ENCODE data around the gene SNTG2.

DNA sequence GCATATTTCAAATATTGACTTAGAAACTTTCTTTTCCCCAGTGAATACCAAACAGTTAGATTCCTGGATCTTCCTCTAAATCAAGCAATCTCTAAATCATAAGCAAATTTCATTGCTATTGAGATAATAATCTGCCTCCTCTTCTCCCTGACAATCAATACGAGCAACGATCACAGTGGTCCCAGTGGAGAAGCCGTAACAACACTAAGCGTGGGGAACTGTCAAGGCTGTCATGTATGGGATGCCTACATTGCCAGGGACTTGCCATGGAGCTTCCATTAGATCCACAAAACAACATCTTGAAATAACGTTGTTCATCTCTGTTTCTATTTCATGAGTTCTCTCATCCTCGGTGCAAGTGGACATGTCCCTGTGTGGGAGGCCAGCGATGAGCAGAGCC is 61.3 kb downstream of the SNTG2 start:
- TF ChIP-seq, protein P1, sequence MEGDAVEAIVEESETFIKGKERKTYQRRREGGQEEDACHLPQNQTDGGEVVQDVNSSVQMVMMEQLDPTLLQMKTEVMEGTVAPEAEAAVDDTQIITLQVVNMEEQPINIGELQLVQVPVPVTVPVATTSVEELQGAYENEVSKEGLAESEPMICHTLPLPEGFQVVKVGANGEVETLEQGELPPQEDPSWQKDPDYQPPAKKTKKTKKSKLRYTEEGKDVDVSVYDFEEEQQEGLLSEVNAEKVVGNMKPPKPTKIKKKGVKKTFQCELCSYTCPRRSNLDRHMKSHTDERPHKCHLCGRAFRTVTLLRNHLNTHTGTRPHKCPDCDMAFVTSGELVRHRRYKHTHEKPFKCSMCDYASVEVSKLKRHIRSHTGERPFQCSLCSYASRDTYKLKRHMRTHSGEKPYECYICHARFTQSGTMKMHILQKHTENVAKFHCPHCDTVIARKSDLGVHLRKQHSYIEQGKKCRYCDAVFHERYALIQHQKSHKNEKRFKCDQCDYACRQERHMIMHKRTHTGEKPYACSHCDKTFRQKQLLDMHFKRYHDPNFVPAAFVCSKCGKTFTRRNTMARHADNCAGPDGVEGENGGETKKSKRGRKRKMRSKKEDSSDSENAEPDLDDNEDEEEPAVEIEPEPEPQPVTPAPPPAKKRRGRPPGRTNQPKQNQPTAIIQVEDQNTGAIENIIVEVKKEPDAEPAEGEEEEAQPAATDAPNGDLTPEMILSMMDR (IDR thresholded peaks at IDR 0.05), result no peak
- no peak for TF ChIP-seq ZFX (IDR thresholded peaks at IDR 0.05; ENCODE audit: borderline replicate concordance)

Measured in 22Rv1 (cell line).